ENCODE measurements around the gene FBXL16. TPM values are rescaled to one million over a fixed set of nuclear protein-coding genes. Genes with fewer than 3 reads are reported as not detected.

Gene FBXL16
- total and polyA plus RNA-seq, 2 experiments from 2014 or later = 8.9 to 12.6 TPM

- Histone ChIP-seq H3K4me2 (peak overlapping the region; percentile 84), H3K9me2 (ENCODE audit: insufficient read depth) (no peaks in the 10 kb centered on the region), H3K27me3 (ENCODE audit: insufficient read depth) (peaks cover 86% of the 10 kb centered on the region), H3K4me3 (peak overlapping the region; percentile 68), H3K79me2 (replicated peaks; ENCODE audit: insufficient read depth) (no peaks in the 10 kb centered on the region), H3K36me3 (ENCODE audit: insufficient read depth) (no peaks in the 10 kb centered on the region), H4K20me1 (replicated peaks; ENCODE audit: insufficient read depth) (no peaks in the 10 kb centered on the region; the same call in 1 of the 2 replicates), H3K27ac (ENCODE audit: low read depth) (no peak overlapping the region), H3K4me1 (ENCODE audit: insufficient read depth) (no peaks in the 10 kb centered on the region; the same call in 1 of the 2 replicates), H2AFZ (peak overlapping the region; percentile 94), H3F3A (replicated peaks; ENCODE audit: low read depth) (0 out of 2 replicates have a peak, but pooled peaks cover 3% of the 10 kb centered on the region)
- H3K36me3 Mint-ChIP-seq (ENCODE audit: low read depth) = no peaks in the 10 kb centered on the region
- H3K9me3 Mint-ChIP-seq = no peaks in the 10 kb centered on the region; the same call in 1 of the 3 replicates
- peak overlapping the region; percentile 73 for H3K4me3 Mint-ChIP-seq
- no peak overlapping the region for H3K27ac Mint-ChIP-seq
- DNase-seq (ENCODE audit: low spot score) (peak; percentile 77), ATAC-seq (peak; percentile 56)
- peaks cover 60% of the 10 kb centered on the region for H3K27me3 Mint-ChIP-seq (ENCODE audit: insufficient read depth, low read depth, poor library complexity)
- peaks cover 3% of the 10 kb centered on the region; the same call in 2 of the 3 replicates for H3K4me1 Mint-ChIP-seq
- TF ChIP-seq, protein P1, sequence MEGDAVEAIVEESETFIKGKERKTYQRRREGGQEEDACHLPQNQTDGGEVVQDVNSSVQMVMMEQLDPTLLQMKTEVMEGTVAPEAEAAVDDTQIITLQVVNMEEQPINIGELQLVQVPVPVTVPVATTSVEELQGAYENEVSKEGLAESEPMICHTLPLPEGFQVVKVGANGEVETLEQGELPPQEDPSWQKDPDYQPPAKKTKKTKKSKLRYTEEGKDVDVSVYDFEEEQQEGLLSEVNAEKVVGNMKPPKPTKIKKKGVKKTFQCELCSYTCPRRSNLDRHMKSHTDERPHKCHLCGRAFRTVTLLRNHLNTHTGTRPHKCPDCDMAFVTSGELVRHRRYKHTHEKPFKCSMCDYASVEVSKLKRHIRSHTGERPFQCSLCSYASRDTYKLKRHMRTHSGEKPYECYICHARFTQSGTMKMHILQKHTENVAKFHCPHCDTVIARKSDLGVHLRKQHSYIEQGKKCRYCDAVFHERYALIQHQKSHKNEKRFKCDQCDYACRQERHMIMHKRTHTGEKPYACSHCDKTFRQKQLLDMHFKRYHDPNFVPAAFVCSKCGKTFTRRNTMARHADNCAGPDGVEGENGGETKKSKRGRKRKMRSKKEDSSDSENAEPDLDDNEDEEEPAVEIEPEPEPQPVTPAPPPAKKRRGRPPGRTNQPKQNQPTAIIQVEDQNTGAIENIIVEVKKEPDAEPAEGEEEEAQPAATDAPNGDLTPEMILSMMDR (conservative IDR thresholded peaks at IDR 0.05; ENCODE audit: low read depth in 2 of 2) = no peak
- no peak for TF ChIP-seq JUNB (IDR thresholded peaks at IDR 0.05; ENCODE audit: unreplicated experiment)
- peak; percentile 78 for TF ChIP-seq POLR2AphosphoS5 (IDR thresholded peaks at IDR 0.05; ENCODE audit: low read depth)
These were observed 10.1 kb downstream of the FBXL16 start for GRCh38 chr16:695355-696089.

- H3K27ac ChIP-seq (ENCODE audit: low read depth) = no peak overlapping the region
- no peak overlapping the region for H2AFZ ChIP-seq
- no peaks in the 10 kb centered on the region for H3K9me2 ChIP-seq (ENCODE audit: insufficient read depth)
- ATAC-seq (peak; percentile 1; the same call in 2 of the 3 replicates), DNase-seq (ENCODE audit: low spot score) (no peak)
- Mint-ChIP-seq H3K36me3 (ENCODE audit: low read depth) (no peaks in the 10 kb centered on the region), H3K4me1 (peaks cover 3% of the 10 kb centered on the region; the same call in 2 of the 3 replicates), H3K27ac (no peak overlapping the region), H3K27me3 (ENCODE audit: insufficient read depth, low read depth, poor library complexity) (peaks cover 57% of the 10 kb centered on the region), H3K4me3 (peak overlapping the region; percentile 52; the same call in 2 of the 3 replicates), H3K9me3 (no peaks in the 10 kb centered on the region; the same call in 1 of the 3 replicates)
- H3K4me2 ChIP-seq = peak overlapping the region; percentile 85
- H3F3A ChIP-seq (replicated peaks; ENCODE audit: low read depth) = 0 out of 2 replicates have a peak, but pooled peaks cover 3% of the 10 kb centered on the region
- peak overlapping the region; percentile 68 for H3K4me3 ChIP-seq
- H3K4me1 ChIP-seq (ENCODE audit: insufficient read depth) = no peaks in the 10 kb centered on the region; the same call in 1 of the 2 replicates
- H3K27me3 ChIP-seq (ENCODE audit: insufficient read depth) = peaks cover 80% of the 10 kb centered on the region
- no peaks in the 10 kb centered on the region; the same call in 1 of the 2 replicates for H4K20me1 ChIP-seq (replicated peaks; ENCODE audit: insufficient read depth)
- no peaks in the 10 kb centered on the region for H3K36me3 ChIP-seq (ENCODE audit: insufficient read depth)
- H3K79me2 ChIP-seq (replicated peaks; ENCODE audit: insufficient read depth) = no peaks in the 10 kb centered on the region
- TF ChIP-seq CREB1 (CRISPR knock-in tag; IDR thresholded peaks at IDR 0.05; ENCODE audit: low read depth) (no peak), ZNF331 (CRISPR knock-in tag; IDR thresholded peaks at IDR 0.05; ENCODE audit: low read depth) (no peak), NANOG (IDR thresholded peaks at IDR 0.05; ENCODE audit: borderline replicate concordance) (no peak), EZH2phosphoT487 (IDR thresholded peaks at IDR 0.05; ENCODE audit: unreplicated experiment) (no peak), EZH2 (IDR thresholded peaks at IDR 0.05; ENCODE audit: low read depth, unreplicated experiment) (no peak), ZNF114 (CRISPR knock-in tag; IDR thresholded peaks at IDR 0.05) (no peak), JUNB (IDR thresholded peaks at IDR 0.05; ENCODE audit: unreplicated experiment) (no peak), POLR2AphosphoS5 (IDR thresholded peaks at IDR 0.05; ENCODE audit: low read depth) (no peak)
- TF ChIP-seq, protein P2, sequence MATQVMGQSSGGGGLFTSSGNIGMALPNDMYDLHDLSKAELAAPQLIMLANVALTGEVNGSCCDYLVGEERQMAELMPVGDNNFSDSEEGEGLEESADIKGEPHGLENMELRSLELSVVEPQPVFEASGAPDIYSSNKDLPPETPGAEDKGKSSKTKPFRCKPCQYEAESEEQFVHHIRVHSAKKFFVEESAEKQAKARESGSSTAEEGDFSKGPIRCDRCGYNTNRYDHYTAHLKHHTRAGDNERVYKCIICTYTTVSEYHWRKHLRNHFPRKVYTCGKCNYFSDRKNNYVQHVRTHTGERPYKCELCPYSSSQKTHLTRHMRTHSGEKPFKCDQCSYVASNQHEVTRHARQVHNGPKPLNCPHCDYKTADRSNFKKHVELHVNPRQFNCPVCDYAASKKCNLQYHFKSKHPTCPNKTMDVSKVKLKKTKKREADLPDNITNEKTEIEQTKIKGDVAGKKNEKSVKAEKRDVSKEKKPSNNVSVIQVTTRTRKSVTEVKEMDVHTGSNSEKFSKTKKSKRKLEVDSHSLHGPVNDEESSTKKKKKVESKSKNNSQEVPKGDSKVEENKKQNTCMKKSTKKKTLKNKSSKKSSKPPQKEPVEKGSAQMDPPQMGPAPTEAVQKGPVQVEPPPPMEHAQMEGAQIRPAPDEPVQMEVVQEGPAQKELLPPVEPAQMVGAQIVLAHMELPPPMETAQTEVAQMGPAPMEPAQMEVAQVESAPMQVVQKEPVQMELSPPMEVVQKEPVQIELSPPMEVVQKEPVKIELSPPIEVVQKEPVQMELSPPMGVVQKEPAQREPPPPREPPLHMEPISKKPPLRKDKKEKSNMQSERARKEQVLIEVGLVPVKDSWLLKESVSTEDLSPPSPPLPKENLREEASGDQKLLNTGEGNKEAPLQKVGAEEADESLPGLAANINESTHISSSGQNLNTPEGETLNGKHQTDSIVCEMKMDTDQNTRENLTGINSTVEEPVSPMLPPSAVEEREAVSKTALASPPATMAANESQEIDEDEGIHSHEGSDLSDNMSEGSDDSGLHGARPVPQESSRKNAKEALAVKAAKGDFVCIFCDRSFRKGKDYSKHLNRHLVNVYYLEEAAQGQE (IDR thresholded peaks at IDR 0.05; ENCODE audit: unreplicated experiment) = no peak
- TF ChIP-seq, protein P3, sequence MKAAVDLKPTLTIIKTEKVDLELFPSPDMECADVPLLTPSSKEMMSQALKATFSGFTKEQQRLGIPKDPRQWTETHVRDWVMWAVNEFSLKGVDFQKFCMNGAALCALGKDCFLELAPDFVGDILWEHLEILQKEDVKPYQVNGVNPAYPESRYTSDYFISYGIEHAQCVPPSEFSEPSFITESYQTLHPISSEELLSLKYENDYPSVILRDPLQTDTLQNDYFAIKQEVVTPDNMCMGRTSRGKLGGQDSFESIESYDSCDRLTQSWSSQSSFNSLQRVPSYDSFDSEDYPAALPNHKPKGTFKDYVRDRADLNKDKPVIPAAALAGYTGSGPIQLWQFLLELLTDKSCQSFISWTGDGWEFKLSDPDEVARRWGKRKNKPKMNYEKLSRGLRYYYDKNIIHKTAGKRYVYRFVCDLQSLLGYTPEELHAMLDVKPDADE (IDR thresholded peaks at IDR 0.05) = no peak
- TF ChIP-seq, protein P1 (conservative IDR thresholded peaks at IDR 0.05; ENCODE audit: low read depth in 2 of 2) = no peak
These were observed 10.7 kb downstream of the FBXL16 start for GRCh38 chr16:694863-695354.

Data from GM23338 (cell line).